HepG2 (cell line): ENCODE measurements around the gene ANKS1A. TPM values are rescaled to one million over a fixed set of nuclear protein-coding genes. Genes with fewer than 3 reads are reported as not detected.

ENCODE experiments used
- ATAC-seq: fragments of 200-7000 bp; cut with Tn5 transposase; 3 replicates; pipeline ENCODE4 v1.9.1; 2020; ENCODE audit warnings: mild to moderate bottlenecking, moderate library complexity
- BruUV-seq: library from RNA; stranded (reverse); fragments of 400-500 nt; replicated peaks from 2 replicates; lab custom pipeline; 2021; lab: Mats Ljungman, UMichigan
- CTCF ChIA-PET: fragments of 300-600 bp; formaldehyde crosslinking; extraction: SDS; loops from one replicate; lab custom pipeline; 2021; ENCODE audit warnings: low total read pairs, inconsistent platforms, low intra/inter-chr PET ratio; lab: Yijun Ruan, JAX
- POLR2A ChIA-PET: fragments of 350-600 bp; sonication (Branson Sonifier 250); formaldehyde crosslinking; loops from one replicate; lab custom pipeline; 2020; ENCODE audit warnings: antibody characterized with exemption, inconsistent platforms; lab: Yijun Ruan, JAX
- DNase-seq: peaks from one replicate; pipeline ENCODE4 v3.0.0-alpha.2; 2015; ENCODE audit warnings: low spot score
- FAIRE-seq: peaks from 3 replicates; lab custom pipeline; 2011; peaks lifted over from hg19 to GRCh38; lab: Jason Lieb, UNC
- H2AFZ ChIP-seq: one replicate; pipeline ENCODE4 v1.6.1; 2011; ENCODE audit warnings: low read length, inconsistent platforms
- H3K27ac ChIP-seq: fragments of 300-600 bp; 3 replicates; pipeline ENCODE4 v1.8.0; 2011; ENCODE audit warnings: mixed run types, mild to moderate bottlenecking, mixed read lengths, low read length, inconsistent platforms; ENCODE audit not compliant: insufficient read depth; ENCODE audit errors: extremely low read length
- H3K27me3 ChIP-seq, 2 experiments: fragments of 200-600 bp in 1 of 2; 2 replicates in 1 of 2; 3 replicates in 1 of 2; pipeline versions ENCODE4 v1.6.0 to v1.8.0; 2011; ENCODE audit warnings: low read length in 2 of 2, mild to moderate bottlenecking in 2 of 2, moderate library complexity in 2 of 2, inconsistent platforms in 1 of 2; ENCODE audit not compliant: insufficient read depth in 2 of 2, control insufficient read depth in 1 of 2
- H3K36me3 ChIP-seq, 2 experiments: fragments of 200-600 bp in 1 of 2; replicated peaks in 1 of 2; 2 replicates in 1 of 2; 3 replicates in 1 of 2; pipeline versions ENCODE4 v1.5.1 to v1.8.0; 2011; ENCODE audit warnings: low read length in 2 of 2, inconsistent platforms in 1 of 2; ENCODE audit not compliant: insufficient read depth in 2 of 2, control insufficient read depth in 1 of 2
- H3K4me1 ChIP-seq: 2 replicates; pipeline ENCODE4 v1.5.1; 2012; ENCODE audit warnings: low read length, inconsistent platforms; ENCODE audit not compliant: insufficient read depth
- H3K4me2 ChIP-seq: 2 replicates; pipeline ENCODE4 v1.6.0; 2011; ENCODE audit warnings: low read depth, low read length, inconsistent platforms
- H3K4me3 ChIP-seq, 3 experiments: fragments of 200-600 bp in 1 of 3; sonication (generic), shearing (Covaris generic) in 1 of 3; replicated peaks in 1 of 3; 2 replicates each; pipeline ENCODE4 v1.5.1; 2011 to 2016; ENCODE audit warnings: low read length in 3 of 3, inconsistent platforms in 2 of 3, low read depth in 2 of 3, mild to moderate bottlenecking in 2 of 3, control low read depth in 1 of 3, mixed read lengths in 1 of 3; ENCODE audit not compliant: insufficient read depth in 1 of 3
- H3K79me2 ChIP-seq: one replicate; pipeline ENCODE4 v1.6.1; 2011; ENCODE audit warnings: low read length, inconsistent platforms; ENCODE audit not compliant: insufficient read depth
- H3K9ac ChIP-seq: 2 replicates; pipeline ENCODE4 v1.6.0; 2011; ENCODE audit warnings: mild to moderate bottlenecking, low read depth, low read length, inconsistent platforms; ENCODE audit not compliant: insufficient read depth
- H3K9me3 ChIP-seq: 2 replicates; pipeline ENCODE4 v1.5.1; 2012; ENCODE audit warnings: mild to moderate bottlenecking, low read length
- H4K20me1 ChIP-seq: 2 replicates; pipeline ENCODE4 v1.6.0; 2011; ENCODE audit warnings: inconsistent platforms, mild to moderate bottlenecking, low read length, moderate library complexity; ENCODE audit not compliant: insufficient read depth
- ARNT ChIP-seq: fragments of 450-650 bp; IDR thresholded peaks from 2 replicates; pipeline ENCODE4 v1.6.1; 2017
- ATF7-NPFF ChIP-seq: sonication (generic); formaldehyde crosslinking; IDR thresholded peaks from 2 replicates; pipeline ENCODE4 v1.8.1; 2023; ENCODE audit warnings: mild to moderate bottlenecking, low read depth, missing genetic modification reagents, moderate library complexity
- GMEB2 ChIP-seq: IDR thresholded peaks from 2 replicates; pipeline ENCODE4 v1.6.1; 2016; ENCODE audit warnings: missing biosample characterization, missing genetic modification reagents, low read depth
- HMG20A ChIP-seq: IDR thresholded peaks from 2 replicates; pipeline ENCODE4 v1.6.1; 2016; ENCODE audit warnings: borderline replicate concordance
- HOXA7 ChIP-seq: sonication (generic); formaldehyde crosslinking; IDR thresholded peaks from 2 replicates; pipeline ENCODE4 v1.8.1; 2022; ENCODE audit warnings: mild to moderate bottlenecking, missing genetic modification reagents, moderate library complexity
- KDM1A ChIP-seq: IDR thresholded peaks from 2 replicates; pipeline ENCODE4 v1.6.1; 2016; ENCODE audit warnings: missing compliant biosample characterization
- MZF1 ChIP-seq: sonication (generic); formaldehyde crosslinking; IDR thresholded peaks from 2 replicates; pipeline ENCODE4 v1.8.1; 2023; ENCODE audit warnings: mild to moderate bottlenecking, missing genetic modification reagents, borderline replicate concordance
- SSRP1 ChIP-seq: IDR thresholded peaks from 2 replicates; pipeline ENCODE4 v1.6.1; 2016; ENCODE audit warnings: control low read depth
- TAF15 ChIP-seq: fragments of 200-400 bp; formaldehyde crosslinking; IDR thresholded peaks from one replicate; pipeline ENCODE4 v1.6.1; 2018; ENCODE audit warnings: mild to moderate bottlenecking, low read depth, low read length; ENCODE audit not compliant: poor library complexity, severe bottlenecking
- ZNF709 ChIP-seq: sonication (generic); formaldehyde crosslinking; IDR thresholded peaks from 2 replicates; pipeline ENCODE4 v1.5.0; 2020; ENCODE audit warnings: mild to moderate bottlenecking, missing genetic modification reagents
- ZSCAN12 ChIP-seq: sonication (generic); formaldehyde crosslinking; IDR thresholded peaks from 2 replicates; pipeline ENCODE4 v1.9.0; 2021; ENCODE audit warnings: mild to moderate bottlenecking, missing genetic modification reagents
- WGBS: methylation state at CpG from one replicate; pipeline ENCODE4 v1.1.6; 2017; ENCODE audit warnings: low lambda C conversion rate; 5-methylcytosine and 5-hydroxymethylcytosine counted together
- in situ Hi-C: cut with HindIII; loops from 2 replicates; pipeline ENCODE4 v1.10.0; 2017; ENCODE audit warnings: low pct_unique_long_range_greater_than_20kb; ENCODE audit not compliant: extremely low pct_ligation_motif_present
- intact Hi-C: fragments of 100-400 bp; cut with micrococcal nuclease; formaldehyde crosslinking; loops from one replicate; pipeline ENCODE4 v1.10.0; 2022; ENCODE audit not compliant: unreplicated experiment
- polyA plus RNA-seq, 8 experiments: library from polyadenylated mRNA; depleted of rRNA in 3 of 8; stranded (reverse) in 7 of 8; unstranded in 1 of 8; fragments of >200 nt; fragmentation: Illumina TruSeq in 4 of 8; extraction: Trizol in 4 of 8; gene quantifications; 2 replicates each; pipeline versions ENCODE4 v1.2.1 to v1.2.3, GENCODE V29; 2011 to 2016; ENCODE audit warnings: low read depth in 4 of 8, missing spikeins in 1 of 8, mixed read lengths in 1 of 8; ENCODE audit not compliant: insufficient read depth in 1 of 8
- total RNA-seq, 5 experiments: library from RNA; depleted of rRNA; stranded (reverse); fragments of >200 nt; fragmentation: Illumina TruSeq; extraction: Trizol; gene quantifications; 2 replicates each; pipeline ENCODE4 v1.2.3, GENCODE V29; 2016; ENCODE audit warnings: low read depth in 1 of 5
- TF ChIP-seq, protein P1 (sequence below): sonication (generic); formaldehyde crosslinking; conservative IDR thresholded peaks from 2 replicates; pipeline ENCODE4 v1.5.0; 2020; ENCODE audit warnings: missing genetic modification reagents

The ANKS1A gene
- total and polyA plus RNA-seq, 2 of the 13 experiments (the other 11 are each of a cell fraction or from before 2014, with no cell fraction given), result 7.2 to 15.1 TPM

DNA sequence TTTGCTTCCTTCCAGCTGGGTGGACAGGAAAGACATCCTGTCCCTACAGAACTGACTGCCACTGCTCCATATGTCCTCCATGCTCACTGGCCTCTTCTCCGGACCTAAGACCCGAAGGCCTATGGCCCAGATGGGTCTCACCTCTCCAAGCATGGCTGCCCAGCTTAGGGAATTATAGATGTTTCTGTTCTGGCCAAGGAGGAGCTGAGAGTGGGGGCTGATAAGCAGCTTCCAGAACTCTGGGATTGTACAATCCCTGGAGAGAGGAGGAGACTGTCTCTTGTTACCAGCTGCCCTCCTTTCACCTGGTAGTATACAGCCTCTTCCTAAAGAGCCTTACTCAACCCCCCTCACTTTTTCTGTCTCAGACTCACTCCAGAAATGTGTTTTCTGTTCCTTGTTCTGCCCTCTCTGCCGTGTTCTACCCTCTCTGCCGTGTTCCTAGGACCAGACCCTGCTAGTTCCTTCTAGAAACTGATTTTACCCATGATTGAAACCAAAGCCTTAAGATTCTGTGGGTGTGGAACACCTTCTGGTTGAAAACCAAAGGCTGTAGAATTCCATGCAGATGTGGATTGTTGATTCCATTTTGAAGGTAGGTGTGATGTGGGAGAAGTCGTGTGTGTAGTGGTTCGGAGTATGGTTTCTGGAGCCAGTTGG lies 28.7 kb downstream of the ANKS1A start:
- no peaks in the 10 kb centered on the region for H3K9me3 ChIP-seq
- H3K9ac ChIP-seq, result no peak overlapping the region
- in situ Hi-C loops, result no loop called here
- no peak overlapping the region for H3K4me3 ChIP-seq
- no peak for TF ChIP-seq MZF1
- no peak for TF ChIP-seq ZNF709 (CRISPR knock-in tag)
- no peak for TF ChIP-seq GMEB2 (CRISPR knock-in tag)
- TF ChIP-seq, protein P1, sequence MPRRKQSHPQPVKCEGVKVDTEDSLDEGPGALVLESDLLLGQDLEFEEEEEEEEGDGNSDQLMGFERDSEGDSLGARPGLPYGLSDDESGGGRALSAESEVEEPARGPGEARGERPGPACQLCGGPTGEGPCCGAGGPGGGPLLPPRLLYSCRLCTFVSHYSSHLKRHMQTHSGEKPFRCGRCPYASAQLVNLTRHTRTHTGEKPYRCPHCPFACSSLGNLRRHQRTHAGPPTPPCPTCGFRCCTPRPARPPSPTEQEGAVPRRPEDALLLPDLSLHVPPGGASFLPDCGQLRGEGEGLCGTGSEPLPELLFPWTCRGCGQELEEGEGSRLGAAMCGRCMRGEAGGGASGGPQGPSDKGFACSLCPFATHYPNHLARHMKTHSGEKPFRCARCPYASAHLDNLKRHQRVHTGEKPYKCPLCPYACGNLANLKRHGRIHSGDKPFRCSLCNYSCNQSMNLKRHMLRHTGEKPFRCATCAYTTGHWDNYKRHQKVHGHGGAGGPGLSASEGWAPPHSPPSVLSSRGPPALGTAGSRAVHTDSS (CRISPR knock-in tag), result no peak
- no peak for TF ChIP-seq HOXA7 (CRISPR knock-in tag)
- TF ChIP-seq ATF7-NPFF, result no peak
- TF ChIP-seq ZSCAN12 (CRISPR knock-in tag), result no peak
- no peak for TF ChIP-seq TAF15
- TF ChIP-seq ARNT, result no peak
- no peak for TF ChIP-seq SSRP1 (CRISPR knock-in tag)
- no peak for TF ChIP-seq HMG20A (CRISPR knock-in tag)
- TF ChIP-seq KDM1A (CRISPR knock-in tag), result no peak
- intact Hi-C loops, result no loop called here
- H3K27ac ChIP-seq, result no peak overlapping the region
- H3K4me1 ChIP-seq, result 0 out of 2 replicates have a peak, but pooled peaks cover 5% of the 10 kb centered on the region
- FAIRE-seq, result no peak
- ChIA-PET POLR2A (no interaction called here), CTCF (no interaction called here)
- peaks cover 14% of the 10 kb centered on the region for H3K79me2 ChIP-seq
- DNase-seq, result no peak
- H3K4me2 ChIP-seq, result no peak overlapping the region
- no peak for ATAC-seq
- H2AFZ ChIP-seq, result no peak overlapping the region
- no peaks in the 10 kb centered on the region for H3K27me3 ChIP-seq
- WGBS, result 99% methylated on average over 6 of the region's 6 CpGs
- BruUV-seq, result no TSS peak
- H4K20me1 ChIP-seq, result no peaks in the 10 kb centered on the region
- H3K36me3 ChIP-seq, result no peaks in the 10 kb centered on the region; a peak in 1 of 5 replicates
